Colonic mucosa (tissue), 4 donors: ENCODE measurements around the gene FADS6. TPM values are rescaled to one million over a fixed set of nuclear protein-coding genes. Genes with fewer than 3 reads are reported as not detected.

Source experiments
- DNase-seq: peaks from one replicate; pipeline ENCODE4 v3.0.0-alpha.2; 2020
- H3K27ac ChIP-seq: fragments of 200-600 bp; one replicate; pipeline ENCODE4 v1.8.0; 2021
- H3K27me3 ChIP-seq: fragments of 200-600 bp; one replicate; pipeline ENCODE4 v1.8.0; 2021
- H3K36me3 ChIP-seq: fragments of 200-600 bp; one replicate; pipeline ENCODE4 v1.8.0; 2021
- H3K4me1 ChIP-seq: fragments of 200-600 bp; one replicate; pipeline ENCODE4 v1.8.0; 2021; ENCODE audit warnings: mild to moderate bottlenecking
- H3K4me3 ChIP-seq: fragments of 200-600 bp; one replicate; pipeline ENCODE4 v1.8.0; 2021
- H3K9ac ChIP-seq, 2 donors: one replicate each; pipeline ENCODE4 v1.7.0; 2013; ENCODE audit warnings: control low read depth in 2 of 2, low read depth in 2 of 2, low read length in 2 of 2
- H3K9me3 ChIP-seq: fragments of 200-600 bp; one replicate; pipeline ENCODE4 v1.8.0; 2021
- intact Hi-C: fragments of 100-400 bp; cut with DNase I; formaldehyde crosslinking; loops from one replicate; pipeline ENCODE4 v1.14.1; 2022
- total RNA-seq, 2 donors: library from RNA; stranded (reverse); fragmentation: NEBNext Ultra II Directional in 1 of 2; extraction: Animal tissue kit (Norgen Biotek cat#: 25700) in 1 of 2; gene quantifications; one replicate each; pipeline ENCODE4 v1.2.1, GENCODE V29; 2021
- TF ChIP-seq, protein P1 (sequence below): fragments of 200-600 bp; IDR thresholded peaks from one replicate; pipeline ENCODE4 v1.8.0; 2022; ENCODE audit warnings: antibody characterized with exemption, mild to moderate bottlenecking
- donor health status: healthy.
- donor health status: DM: no; HTN: no; CAD: no.
- donor health status: DM: no; HTN: no; CAD: no.

FADS6 gene
- total RNA-seq, 2 donors from 2014 or later: 0.30 to 18.4 TPM

DNA sequence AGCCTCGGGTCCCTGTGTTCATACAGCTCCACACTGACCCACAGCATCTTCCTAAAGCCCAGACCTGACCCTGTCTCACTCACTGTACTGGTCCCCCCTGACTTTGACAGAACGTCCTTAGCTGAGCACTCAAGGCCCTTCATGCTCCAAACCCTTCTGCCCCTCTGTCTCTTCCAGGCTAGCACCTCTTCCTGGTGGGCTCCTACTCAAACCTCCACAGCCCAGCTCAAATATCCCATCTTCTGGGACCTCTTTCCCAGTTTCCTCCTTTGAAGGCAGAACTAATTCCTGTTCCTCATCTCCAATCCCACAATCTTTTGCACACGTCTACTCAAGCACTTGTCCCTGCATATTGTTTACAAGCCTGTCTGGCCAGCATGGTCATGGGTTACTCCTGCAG, 42.5 kb downstream of the FADS6 start:
- Histone ChIP-seq H3K9ac (no peak overlapping the region), H3K4me3 (no peak overlapping the region), H3K27me3 (peaks cover 34% of the 10 kb centered on the region), H3K36me3 (no peaks in the 10 kb centered on the region), H3K9me3 (no peaks in the 10 kb centered on the region), H3K27ac (no peak overlapping the region), H3K4me1 (no peaks in the 10 kb centered on the region)
- intact Hi-C loops: no loop called here
- TF ChIP-seq, protein P1, sequence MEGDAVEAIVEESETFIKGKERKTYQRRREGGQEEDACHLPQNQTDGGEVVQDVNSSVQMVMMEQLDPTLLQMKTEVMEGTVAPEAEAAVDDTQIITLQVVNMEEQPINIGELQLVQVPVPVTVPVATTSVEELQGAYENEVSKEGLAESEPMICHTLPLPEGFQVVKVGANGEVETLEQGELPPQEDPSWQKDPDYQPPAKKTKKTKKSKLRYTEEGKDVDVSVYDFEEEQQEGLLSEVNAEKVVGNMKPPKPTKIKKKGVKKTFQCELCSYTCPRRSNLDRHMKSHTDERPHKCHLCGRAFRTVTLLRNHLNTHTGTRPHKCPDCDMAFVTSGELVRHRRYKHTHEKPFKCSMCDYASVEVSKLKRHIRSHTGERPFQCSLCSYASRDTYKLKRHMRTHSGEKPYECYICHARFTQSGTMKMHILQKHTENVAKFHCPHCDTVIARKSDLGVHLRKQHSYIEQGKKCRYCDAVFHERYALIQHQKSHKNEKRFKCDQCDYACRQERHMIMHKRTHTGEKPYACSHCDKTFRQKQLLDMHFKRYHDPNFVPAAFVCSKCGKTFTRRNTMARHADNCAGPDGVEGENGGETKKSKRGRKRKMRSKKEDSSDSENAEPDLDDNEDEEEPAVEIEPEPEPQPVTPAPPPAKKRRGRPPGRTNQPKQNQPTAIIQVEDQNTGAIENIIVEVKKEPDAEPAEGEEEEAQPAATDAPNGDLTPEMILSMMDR: no peak
- no peak for DNase-seq

DNA sequence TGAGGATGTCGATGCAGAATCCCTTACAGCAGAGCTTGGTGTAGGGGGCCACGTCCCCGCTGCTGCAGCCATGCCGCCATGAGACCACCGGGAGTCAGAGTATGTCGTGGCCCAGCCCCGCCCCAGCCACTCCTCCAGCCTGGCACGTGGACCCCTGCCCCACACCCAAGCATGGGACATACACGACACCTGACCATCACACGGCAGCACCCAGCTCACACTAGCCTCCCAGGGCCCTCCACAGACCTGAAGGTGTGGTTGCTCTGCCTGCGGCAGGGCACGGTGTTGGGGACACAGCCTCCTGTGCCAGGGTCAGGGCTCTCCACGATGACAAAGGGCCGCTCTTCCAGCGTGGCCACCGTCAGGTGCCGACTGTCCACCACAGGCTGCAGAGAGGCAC, 43.1 kb downstream of the FADS6 start:
- Histone ChIP-seq H3K9ac (no peak overlapping the region), H3K9me3 (no peaks in the 10 kb centered on the region), H3K4me3 (no peak overlapping the region), H3K4me1 (no peaks in the 10 kb centered on the region), H3K27me3 (peaks cover 34% of the 10 kb centered on the region), H3K36me3 (no peaks in the 10 kb centered on the region), H3K27ac (no peak overlapping the region)
- DNase-seq: no peak
- intact Hi-C loops: no loop called here
- TF ChIP-seq, protein P1: no peak

DNA sequence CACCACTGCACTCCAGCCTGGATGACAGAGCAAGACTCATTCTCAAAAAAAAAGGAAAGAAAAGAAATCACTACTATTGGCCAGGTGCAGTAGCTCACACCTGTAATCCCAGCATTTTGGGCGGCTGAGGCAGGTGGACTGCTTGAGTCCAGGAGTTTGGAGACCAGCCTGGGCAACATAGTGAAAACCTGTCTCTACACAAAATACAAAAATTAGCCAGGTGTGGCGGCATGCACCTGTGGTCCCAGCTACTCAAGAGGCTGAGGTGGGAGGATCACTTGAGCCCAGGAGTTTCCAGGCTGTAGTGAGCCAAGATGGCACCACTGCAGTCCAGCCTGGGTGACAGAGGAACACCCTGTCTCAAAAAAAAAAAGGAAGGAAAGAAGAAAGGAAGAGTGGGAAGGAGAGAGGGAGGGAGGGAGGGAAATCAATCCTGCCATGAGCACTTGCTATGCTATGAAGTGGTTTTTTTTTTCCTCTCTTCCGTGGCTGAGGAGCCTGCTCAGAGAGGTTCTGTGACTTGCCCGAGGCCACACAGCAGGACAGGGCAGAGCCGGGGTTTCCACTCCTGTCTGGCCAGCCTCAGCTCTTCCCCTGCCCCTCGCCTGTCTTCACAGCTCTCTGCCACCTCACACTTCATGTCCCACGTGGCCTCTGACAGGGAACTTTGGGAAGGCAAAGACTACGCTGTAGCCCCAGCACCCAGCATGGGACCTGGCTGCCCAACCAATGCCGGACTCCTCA, 44.6 kb downstream of the FADS6 start:
- no peak for DNase-seq
- H3K4me3 ChIP-seq: no peak overlapping the region
- TF ChIP-seq, protein P1: no peak
- no peaks in the 10 kb centered on the region for H3K4me1 ChIP-seq
- H3K9ac ChIP-seq: no peak overlapping the region
- no peak overlapping the region for H3K27ac ChIP-seq
- H3K27me3 ChIP-seq: peaks cover 29% of the 10 kb centered on the region
- no peaks in the 10 kb centered on the region for H3K36me3 ChIP-seq
- no peaks in the 10 kb centered on the region for H3K9me3 ChIP-seq
- intact Hi-C loops: no loop called here

DNA sequence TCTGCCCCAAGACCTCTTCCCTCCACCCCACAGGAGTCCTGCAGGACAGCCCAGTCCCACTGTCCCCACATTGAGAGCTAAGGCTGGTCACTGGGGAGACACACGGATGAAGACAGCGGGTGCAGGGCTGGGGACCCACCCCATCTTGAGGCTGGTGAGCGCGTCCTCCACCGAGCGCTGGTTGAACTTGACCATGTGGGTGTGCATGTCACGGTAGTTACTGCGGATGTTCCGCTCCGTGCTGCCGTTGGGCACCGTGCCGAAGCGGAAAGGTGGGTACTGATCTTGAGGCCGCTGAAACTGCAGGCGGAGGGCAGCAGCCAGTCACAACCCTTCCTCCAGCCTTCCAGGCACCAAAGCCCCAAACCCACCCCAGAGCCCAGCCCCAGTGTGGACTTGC, 46.8 kb downstream of the FADS6 start:
- Histone ChIP-seq H3K4me1 (no peaks in the 10 kb centered on the region), H3K9ac (no peak overlapping the region), H3K4me3 (no peak overlapping the region), H3K27ac (no peak overlapping the region), H3K9me3 (no peaks in the 10 kb centered on the region), H3K27me3 (peaks cover 10% of the 10 kb centered on the region), H3K36me3 (no peaks in the 10 kb centered on the region)
- intact Hi-C loops: no loop called here
- TF ChIP-seq, protein P1: no peak
- DNase-seq: no peak

DNA sequence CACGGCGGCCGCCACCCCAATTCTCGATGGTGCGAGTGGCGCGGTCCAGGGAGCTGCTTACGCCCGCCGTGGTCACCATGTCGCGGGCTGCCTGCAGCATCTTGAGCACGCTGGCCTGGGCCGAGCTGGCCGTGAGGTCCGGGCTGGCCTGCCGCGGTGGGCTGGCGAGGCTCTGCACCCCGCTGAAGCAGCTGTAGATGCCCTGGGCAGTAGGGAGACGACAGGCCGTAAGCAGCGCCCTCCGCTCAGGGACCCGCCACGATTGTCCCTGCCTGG, 50.1 kb downstream of the FADS6 start:
- Histone ChIP-seq H3K9ac (no peak overlapping the region), H3K27me3 (no peaks in the 10 kb centered on the region), H3K27ac (no peak overlapping the region), H3K9me3 (no peaks in the 10 kb centered on the region), H3K4me3 (no peak overlapping the region), H3K36me3 (no peaks in the 10 kb centered on the region), H3K4me1 (no peaks in the 10 kb centered on the region)
- no peak for DNase-seq
- intact Hi-C loops: no loop called here
- TF ChIP-seq, protein P1: no peak
